Thyroid gland (tissue), 4 donors: ENCODE measurements around the gene TDRD7.

Source experiments
- POLR2A ChIP-seq, 2 donors: fragments of 450-650 bp; IDR thresholded peaks; one replicate each; pipeline ENCODE4 v1.6.1; 2017; ENCODE audit warnings: antibody characterized with exemption in 2 of 2, mild to moderate bottlenecking in 2 of 2, moderate library complexity in 1 of 2
- TF ChIP-seq, protein P1 (sequence below), 6 experiments: fragments of 200-600 bp in 3 of 6; fragments of 450-650 bp in 3 of 6; sonication (generic) in 3 of 6; IDR thresholded peaks; one replicate each; pipeline ENCODE4 v1.5.1; 2016 to 2019; ENCODE audit warnings: antibody characterized with exemption in 6 of 6, mild to moderate bottlenecking in 2 of 6, inconsistent platforms in 1 of 6, moderate library complexity in 1 of 6

- TF ChIP-seq, protein P1, sequence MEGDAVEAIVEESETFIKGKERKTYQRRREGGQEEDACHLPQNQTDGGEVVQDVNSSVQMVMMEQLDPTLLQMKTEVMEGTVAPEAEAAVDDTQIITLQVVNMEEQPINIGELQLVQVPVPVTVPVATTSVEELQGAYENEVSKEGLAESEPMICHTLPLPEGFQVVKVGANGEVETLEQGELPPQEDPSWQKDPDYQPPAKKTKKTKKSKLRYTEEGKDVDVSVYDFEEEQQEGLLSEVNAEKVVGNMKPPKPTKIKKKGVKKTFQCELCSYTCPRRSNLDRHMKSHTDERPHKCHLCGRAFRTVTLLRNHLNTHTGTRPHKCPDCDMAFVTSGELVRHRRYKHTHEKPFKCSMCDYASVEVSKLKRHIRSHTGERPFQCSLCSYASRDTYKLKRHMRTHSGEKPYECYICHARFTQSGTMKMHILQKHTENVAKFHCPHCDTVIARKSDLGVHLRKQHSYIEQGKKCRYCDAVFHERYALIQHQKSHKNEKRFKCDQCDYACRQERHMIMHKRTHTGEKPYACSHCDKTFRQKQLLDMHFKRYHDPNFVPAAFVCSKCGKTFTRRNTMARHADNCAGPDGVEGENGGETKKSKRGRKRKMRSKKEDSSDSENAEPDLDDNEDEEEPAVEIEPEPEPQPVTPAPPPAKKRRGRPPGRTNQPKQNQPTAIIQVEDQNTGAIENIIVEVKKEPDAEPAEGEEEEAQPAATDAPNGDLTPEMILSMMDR (IDR thresholded peaks at IDR 0.05), result no peak
- no peak for TF ChIP-seq POLR2A (IDR thresholded peaks at IDR 0.05)
Observed at GRCh38 chr9:97405551-97405950, 6.3 kb upstream of the TDRD7 start.
